ENCODE results near the gene AK8. TPM values are rescaled to one million over a fixed set of nuclear protein-coding genes. Genes with fewer than 3 reads are reported as not detected.

AK8 gene
- total RNA-seq, 1 experiment from 2014 or later: 0.88 TPM

DNA sequence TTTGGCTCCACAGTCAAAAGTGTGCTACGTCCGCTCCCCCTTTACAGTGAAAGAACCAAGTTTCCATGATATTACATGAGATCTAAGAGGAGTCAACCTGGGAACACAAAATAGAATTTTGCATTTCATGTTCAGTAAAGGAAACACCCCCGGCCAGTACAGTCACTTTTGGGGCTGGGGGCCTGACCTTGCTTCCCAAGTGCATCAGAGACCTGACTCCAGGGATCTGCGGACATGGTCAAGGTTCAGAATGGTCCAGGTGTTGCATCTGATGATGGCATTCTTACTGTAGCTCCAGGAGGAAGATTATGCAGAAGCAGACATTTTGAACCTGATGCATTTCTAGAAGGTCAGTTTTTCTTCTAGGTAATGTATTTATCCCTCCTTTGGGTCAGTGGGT is 39.8 kb downstream of the AK8 start:
- Histone ChIP-seq H3K9me3 (no peaks in the 10 kb centered on the region), H3K27me3 (replicated peaks; ENCODE audit: control insufficient read depth, insufficient read depth, low read length) (no peaks in the 10 kb centered on the region), H3K4me3 (ENCODE audit: low read depth, low read length) (no peak overlapping the region), H3K36me3 (ENCODE audit: control insufficient read depth, insufficient read depth, low read length) (no peaks in the 10 kb centered on the region), H3K4me1 (no peaks in the 10 kb centered on the region)
- Mint-ChIP-seq H3K9me3 (ENCODE audit: unreplicated experiment) (no peaks in the 10 kb centered on the region), H3K4me1 (ENCODE audit: low read depth, unreplicated experiment) (no peaks in the 10 kb centered on the region), H3K27ac (ENCODE audit: unreplicated experiment) (no peak overlapping the region), H3K4me3 (ENCODE audit: unreplicated experiment) (no peak overlapping the region), H3K36me3 (ENCODE audit: insufficient read depth, unreplicated experiment) (no peaks in the 10 kb centered on the region), H3K27me3 (ENCODE audit: insufficient read depth, unreplicated experiment) (no peaks in the 10 kb centered on the region)
- DNase-seq: peak in 1 of 2 experiments; percentile 7
- POLR2A ChIA-PET: no interaction called here
- intact Hi-C loops (cut with micrococcal nuclease; ENCODE audit: unreplicated experiment): no loop called here
- no TSS peak for BruUV-seq (replicated peaks)
- TF ChIP-seq, protein P1, sequence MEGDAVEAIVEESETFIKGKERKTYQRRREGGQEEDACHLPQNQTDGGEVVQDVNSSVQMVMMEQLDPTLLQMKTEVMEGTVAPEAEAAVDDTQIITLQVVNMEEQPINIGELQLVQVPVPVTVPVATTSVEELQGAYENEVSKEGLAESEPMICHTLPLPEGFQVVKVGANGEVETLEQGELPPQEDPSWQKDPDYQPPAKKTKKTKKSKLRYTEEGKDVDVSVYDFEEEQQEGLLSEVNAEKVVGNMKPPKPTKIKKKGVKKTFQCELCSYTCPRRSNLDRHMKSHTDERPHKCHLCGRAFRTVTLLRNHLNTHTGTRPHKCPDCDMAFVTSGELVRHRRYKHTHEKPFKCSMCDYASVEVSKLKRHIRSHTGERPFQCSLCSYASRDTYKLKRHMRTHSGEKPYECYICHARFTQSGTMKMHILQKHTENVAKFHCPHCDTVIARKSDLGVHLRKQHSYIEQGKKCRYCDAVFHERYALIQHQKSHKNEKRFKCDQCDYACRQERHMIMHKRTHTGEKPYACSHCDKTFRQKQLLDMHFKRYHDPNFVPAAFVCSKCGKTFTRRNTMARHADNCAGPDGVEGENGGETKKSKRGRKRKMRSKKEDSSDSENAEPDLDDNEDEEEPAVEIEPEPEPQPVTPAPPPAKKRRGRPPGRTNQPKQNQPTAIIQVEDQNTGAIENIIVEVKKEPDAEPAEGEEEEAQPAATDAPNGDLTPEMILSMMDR (IDR thresholded peaks at IDR 0.05; ENCODE audit: insufficient read depth in 1 of 2, low read depth in 1 of 2, low read length in 1 of 2, severe bottlenecking in 1 of 2, unreplicated experiment in 1 of 2): no peak
- CTCF ChIA-PET: no interaction called here

DNA sequence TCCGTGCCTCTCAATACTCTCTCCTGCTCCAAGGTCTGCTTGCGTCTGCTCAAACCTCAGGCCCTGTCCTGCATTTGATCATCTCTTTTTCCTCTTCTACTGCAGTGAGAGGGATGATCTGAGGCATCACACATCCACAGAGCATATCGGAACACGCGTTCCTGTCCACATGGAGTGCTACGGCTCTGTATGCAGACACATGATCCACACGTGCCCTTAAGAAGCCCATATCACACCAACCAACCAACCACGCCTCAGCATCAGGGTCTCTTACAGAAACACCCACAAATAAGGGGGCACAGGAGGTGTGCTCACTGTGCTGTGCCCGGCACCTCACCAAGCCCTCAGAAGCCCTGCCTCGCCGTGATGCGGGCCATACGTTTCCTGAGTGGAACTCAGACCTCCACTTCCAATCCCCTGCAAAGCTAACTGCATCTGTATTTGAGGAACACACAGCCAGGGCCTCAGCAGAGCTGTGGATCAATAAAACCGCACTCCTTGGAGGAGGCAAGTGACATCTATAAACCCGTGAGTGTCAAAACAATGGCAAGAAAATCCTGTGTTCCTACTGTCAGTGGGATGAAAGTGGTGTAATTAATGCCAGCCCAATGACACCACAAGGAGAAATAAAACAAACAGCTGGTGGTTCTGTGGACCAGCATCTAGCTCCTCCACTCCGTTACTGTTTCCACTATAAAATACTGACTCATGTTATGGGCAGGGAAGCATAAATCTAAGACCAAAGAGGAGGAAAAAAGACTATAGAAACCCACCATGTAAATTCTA is 40.4 kb downstream of the AK8 start:
- Histone ChIP-seq H3K4me1 (no peaks in the 10 kb centered on the region), H3K36me3 (ENCODE audit: control insufficient read depth, insufficient read depth, low read length) (no peaks in the 10 kb centered on the region), H3K27me3 (replicated peaks; ENCODE audit: control insufficient read depth, insufficient read depth, low read length) (no peaks in the 10 kb centered on the region), H3K9me3 (no peaks in the 10 kb centered on the region), H3K4me3 (ENCODE audit: low read depth, low read length) (no peak overlapping the region)
- BruUV-seq (replicated peaks): no TSS peak
- Mint-ChIP-seq H3K27me3 (ENCODE audit: insufficient read depth, unreplicated experiment) (no peaks in the 10 kb centered on the region), H3K9me3 (ENCODE audit: unreplicated experiment) (no peaks in the 10 kb centered on the region), H3K4me3 (ENCODE audit: unreplicated experiment) (no peak overlapping the region), H3K27ac (ENCODE audit: unreplicated experiment) (no peak overlapping the region), H3K4me1 (ENCODE audit: low read depth, unreplicated experiment) (no peaks in the 10 kb centered on the region), H3K36me3 (ENCODE audit: insufficient read depth, unreplicated experiment) (no peaks in the 10 kb centered on the region)
- intact Hi-C loops (cut with micrococcal nuclease; ENCODE audit: unreplicated experiment): no loop called here
- POLR2A ChIA-PET: no interaction called here
- CTCF ChIA-PET: no interaction called here
- peak in 1 of 2 experiments; percentile 2 for DNase-seq
- TF ChIP-seq, protein P1 (IDR thresholded peaks at IDR 0.05; ENCODE audit: insufficient read depth in 1 of 2, low read depth in 1 of 2, low read length in 1 of 2, severe bottlenecking in 1 of 2, unreplicated experiment in 1 of 2): no peak

DNA sequence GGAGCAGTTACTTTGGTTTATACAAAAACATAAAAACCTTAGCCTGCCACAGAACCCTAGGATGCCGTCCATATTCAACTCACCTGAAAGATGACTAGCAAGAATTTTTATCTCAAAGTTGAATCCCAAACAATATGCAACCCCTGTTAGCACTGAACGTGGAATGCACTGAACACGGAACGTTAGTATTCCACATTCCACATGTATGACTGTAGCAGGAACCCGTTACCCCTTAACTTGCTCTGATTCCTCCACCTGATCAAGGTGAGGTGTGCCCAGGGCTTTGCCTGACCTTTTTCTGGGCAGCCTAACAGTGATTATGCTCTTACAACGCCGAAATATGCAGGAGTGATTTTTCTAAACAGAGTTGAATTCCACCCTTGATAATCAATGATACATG is 43.7 kb downstream of the AK8 start:
- Mint-ChIP-seq H3K36me3 (ENCODE audit: insufficient read depth, unreplicated experiment) (no peaks in the 10 kb centered on the region), H3K27me3 (ENCODE audit: insufficient read depth, unreplicated experiment) (peaks cover 3% of the 10 kb centered on the region), H3K4me3 (ENCODE audit: unreplicated experiment) (no peak overlapping the region), H3K27ac (ENCODE audit: unreplicated experiment) (no peak overlapping the region), H3K4me1 (ENCODE audit: low read depth, unreplicated experiment) (no peaks in the 10 kb centered on the region), H3K9me3 (ENCODE audit: unreplicated experiment) (no peaks in the 10 kb centered on the region)
- intact Hi-C loops (cut with micrococcal nuclease; ENCODE audit: unreplicated experiment): no loop called here
- BruUV-seq (replicated peaks): no TSS peak
- Histone ChIP-seq H3K4me1 (no peaks in the 10 kb centered on the region), H3K27me3 (replicated peaks; ENCODE audit: control insufficient read depth, insufficient read depth, low read length) (no peaks in the 10 kb centered on the region; the same call in 1 of the 2 replicates), H3K9me3 (no peaks in the 10 kb centered on the region), H3K4me3 (ENCODE audit: low read depth, low read length) (no peak overlapping the region), H3K36me3 (ENCODE audit: control insufficient read depth, insufficient read depth, low read length) (no peaks in the 10 kb centered on the region)
- DNase-seq: no peak
- ChIA-PET CTCF (no interaction called here), POLR2A (no interaction called here)
- TF ChIP-seq, protein P1 (IDR thresholded peaks at IDR 0.05; ENCODE audit: insufficient read depth in 1 of 2, low read depth in 1 of 2, low read length in 1 of 2, severe bottlenecking in 1 of 2, unreplicated experiment in 1 of 2): no peak

Measured in Caco-2 (cell line).